GM15510 (cell line): ENCODE results near the gene RAB4B.
A peak's percentile ranks its signal among the peaks of the same experiment; 100 is the strongest.

ENCODE experiments used
- POLR2A ChIP-seq: IDR thresholded peaks from 3 replicates; pipeline ENCODE4 v1.6.1; 2011; ENCODE audit warnings: borderline replicate concordance; ENCODE audit not compliant: insufficient read length; ENCODE audit errors: extremely low read depth

The RAB4B gene

GRCh38 chr19:40744554-40745401 is 33.3 kb upstream of the RAB4B start:
- TF ChIP-seq POLR2A: no peak

GRCh38 chr19:40745402-40745780 is 32.7 kb upstream of the RAB4B start:
- TF ChIP-seq POLR2A: no peak

GRCh38 chr19:40747536-40747935 is 30.5 kb upstream of the RAB4B start:
- no peak for TF ChIP-seq POLR2A

DNA sequence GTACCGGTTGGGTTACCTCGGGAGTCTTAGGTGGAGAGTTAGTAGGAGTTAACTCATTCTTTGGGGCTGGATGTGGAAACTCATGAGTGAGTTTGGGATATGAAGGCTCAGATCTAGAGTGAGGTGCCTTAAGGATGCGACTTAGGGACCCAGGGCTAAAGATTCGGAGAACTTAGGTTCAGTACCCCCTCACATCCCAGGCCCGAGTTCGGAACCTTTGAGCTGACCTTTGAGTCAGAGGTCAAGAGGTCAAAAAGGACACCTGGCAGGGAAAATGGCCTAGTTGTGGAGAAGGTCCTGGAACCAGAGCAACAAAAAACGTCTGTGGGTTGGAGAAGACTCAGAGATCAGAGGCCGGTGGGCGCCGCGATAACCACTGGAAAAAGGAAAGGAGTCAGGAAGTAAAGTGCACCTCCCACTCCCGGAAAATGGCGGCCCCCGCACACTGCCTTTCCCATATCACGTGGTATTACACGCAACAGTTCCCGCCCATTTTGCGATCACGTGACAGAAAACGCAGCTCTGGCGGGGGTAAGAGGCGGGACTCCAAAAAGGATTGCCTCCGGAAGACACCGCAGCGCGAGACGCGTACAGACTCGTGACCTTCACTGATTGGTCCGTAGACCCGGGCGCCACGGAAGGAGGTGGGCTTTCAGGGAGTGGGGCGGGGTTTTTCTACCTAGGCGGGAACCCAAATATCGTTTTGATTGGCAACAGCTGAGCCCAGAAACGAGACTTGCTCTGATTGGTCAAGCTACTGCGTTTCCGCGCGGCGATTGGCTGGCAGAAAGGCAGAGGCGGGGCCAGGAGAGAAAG is 27.8 kb upstream of the RAB4B start, which contains the start of gene ACTMAP:
ACTMAP (minus strand) TSS at position 420 of the 816 bp plus-strand sequence. CDS start 674 bp downstream, outside the sequence.
- peak; percentile 50 for TF ChIP-seq POLR2A

DNA sequence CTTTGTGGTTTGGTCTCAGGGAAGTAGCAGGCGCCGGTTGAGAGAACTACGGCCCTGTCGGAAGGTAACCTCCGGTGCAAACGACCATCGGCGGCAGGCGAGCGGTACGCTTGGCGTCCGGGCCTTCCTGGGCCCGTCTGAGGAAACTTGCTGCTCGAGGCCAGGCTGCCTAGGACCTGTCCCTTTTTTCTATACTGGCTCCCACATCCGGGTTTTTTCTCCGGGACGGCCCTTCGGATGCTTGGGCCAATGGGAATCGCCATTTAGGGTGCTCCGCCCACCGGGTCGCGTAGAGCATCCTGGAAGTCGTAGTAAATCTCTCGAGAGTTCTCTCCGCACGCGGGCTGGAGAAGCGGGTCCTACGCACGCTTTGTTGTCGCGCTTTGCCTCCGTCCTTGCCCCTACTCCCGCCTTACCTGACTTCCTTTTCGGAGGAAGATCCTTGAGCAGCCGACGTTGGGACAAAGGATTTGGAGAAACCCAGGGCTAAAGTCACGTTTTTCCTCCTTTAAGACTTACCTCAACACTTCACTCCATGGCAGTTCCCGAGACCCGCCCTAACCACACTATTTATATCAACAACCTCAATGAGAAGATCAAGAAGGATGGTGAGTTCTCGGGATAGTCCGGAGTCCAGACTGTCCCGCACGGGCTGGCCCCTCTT is 27.0 kb upstream of the RAB4B start, which contains the start of gene SNRPA:
SNRPA (plus strand) TSS at position 330 of the 664 bp plus-strand sequence; CDS start at position 536, 206 bp downstream.
- peak; percentile 63 for TF ChIP-seq POLR2A

- no peak for TF ChIP-seq POLR2A
Measured at GRCh38 chr19:40752257-40752781, 25.7 kb upstream of the RAB4B start.

GRCh38 chr19:40754611-40755247 is 23.3 kb upstream of the RAB4B start:
- no peak for TF ChIP-seq POLR2A

DNA sequence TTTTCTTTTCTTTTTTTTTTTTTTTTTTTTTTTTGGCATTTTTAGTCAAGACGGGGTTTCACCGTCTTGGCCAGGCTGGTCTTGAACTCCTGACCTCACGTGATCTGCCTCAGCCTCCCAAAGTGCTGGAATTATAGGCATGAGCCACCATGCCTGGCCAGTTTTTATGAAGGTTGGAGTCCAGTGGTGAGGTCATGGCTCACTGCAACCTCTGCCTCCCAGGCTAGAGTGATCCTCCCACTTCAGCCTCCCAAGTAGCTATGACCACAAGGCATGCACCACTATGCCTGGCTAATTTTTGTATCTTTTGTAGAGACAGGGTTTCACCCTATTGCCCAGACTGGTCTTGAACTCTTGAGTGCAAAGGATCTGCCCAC is 22.8 kb upstream of the RAB4B start:
- no peak for TF ChIP-seq POLR2A

- no peak for TF ChIP-seq POLR2A
Measured at GRCh38 chr19:40755791-40756190, 22.3 kb upstream of the RAB4B start.

DNA sequence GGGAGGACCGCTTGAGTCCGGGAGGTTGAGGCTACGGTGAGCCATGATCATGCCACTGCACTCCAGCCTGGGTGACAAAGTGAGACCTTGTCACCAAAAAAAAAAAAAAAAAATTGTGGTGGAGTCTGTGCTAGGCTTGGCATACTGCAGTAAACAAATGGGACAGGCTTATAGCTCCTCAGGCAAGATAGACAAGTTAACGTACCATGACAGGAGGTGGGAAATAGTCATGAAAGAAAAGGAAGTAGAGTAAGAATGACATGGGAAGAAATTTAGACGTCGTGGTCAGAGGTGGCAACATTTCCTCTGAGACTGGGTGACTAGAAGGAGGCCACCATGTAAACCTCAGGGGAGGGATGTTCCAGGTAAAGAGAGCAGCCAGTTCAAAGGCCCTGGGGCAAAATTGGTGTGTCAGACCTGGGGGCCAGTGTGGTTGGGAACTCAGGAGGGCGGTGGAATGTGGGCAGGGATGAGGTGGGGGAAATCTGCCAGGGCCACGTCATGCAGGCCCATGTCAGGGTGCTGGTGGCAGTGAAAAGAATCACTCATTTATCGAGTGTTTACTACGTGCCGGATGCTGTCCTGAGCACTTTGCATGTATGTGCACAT is 21.4 kb upstream of the RAB4B start:
- no peak for TF ChIP-seq POLR2A

DNA sequence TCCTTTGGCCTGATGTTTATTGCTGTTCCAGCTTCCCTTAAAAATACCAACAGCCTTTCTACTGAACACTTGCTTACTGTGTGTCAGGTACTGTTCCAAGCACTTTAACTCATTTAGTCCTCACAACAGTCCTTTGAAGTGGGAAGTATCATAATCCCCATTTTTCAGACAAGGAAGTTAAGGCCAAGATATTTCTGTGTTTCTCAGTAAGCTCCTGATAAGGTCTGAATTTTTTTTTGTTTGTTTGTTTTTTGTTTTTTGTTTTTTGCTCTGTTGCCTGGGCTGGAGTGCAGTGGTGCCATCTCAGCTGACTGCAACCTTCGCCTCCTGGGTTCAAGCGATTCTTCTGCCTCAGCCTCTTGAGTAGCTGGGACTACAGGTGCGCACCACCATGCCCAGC is 19.6 kb upstream of the RAB4B start:
- TF ChIP-seq POLR2A: no peak

GRCh38 chr19:40759352-40759751 is 18.7 kb upstream of the RAB4B start:
- no peak for TF ChIP-seq POLR2A

- no peak for TF ChIP-seq POLR2A
Measured at GRCh38 chr19:40762754-40763470, 15.1 kb upstream of the RAB4B start.

- no peak for TF ChIP-seq POLR2A
Measured at GRCh38 chr19:40763526-40763925, 14.5 kb upstream of the RAB4B start.

DNA sequence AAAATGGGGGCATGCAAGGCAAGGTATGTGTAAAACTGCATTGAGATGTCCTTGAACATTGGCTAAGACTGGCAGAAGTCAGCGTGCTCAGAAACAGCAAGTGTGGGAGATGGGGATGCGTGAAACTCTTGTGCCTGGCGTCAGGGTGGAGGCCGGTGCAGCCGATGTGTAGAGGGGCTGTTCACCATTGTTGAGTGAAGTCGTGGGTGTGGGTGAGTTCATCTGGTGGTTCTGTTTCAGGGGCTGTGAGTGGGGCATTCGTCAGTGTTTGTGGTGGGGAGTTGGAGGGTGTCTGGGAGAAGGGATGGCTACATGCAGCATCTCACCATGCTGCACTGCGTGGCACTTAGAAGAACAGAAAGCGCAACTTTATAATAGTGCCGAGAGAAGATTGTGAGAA is 14.1 kb upstream of the RAB4B start:
- TF ChIP-seq POLR2A: no peak
